Activated T-cell treated with anti-CD3 and anti-CD28 coated beads, Interleukin-2, amount 50 U/mL, for 48 hours (primary cell): ENCODE measurements around the gene USP31.
"Not testable (repeated sequence)": the region's sequence is repeated elsewhere in the genome, so short reads cannot be mapped to it uniquely, and the experiment has no call there.

ENCODE experiments used
- DNase-seq, 2 experiments: peaks; one replicate each; pipeline ENCODE4 v3.0.0-alpha.2; 2020

USP31 gene

GRCh38 chr16:23158114-23158513, 8.9 kb upstream of the USP31 start:
- DNase-seq = no peak

DNA sequence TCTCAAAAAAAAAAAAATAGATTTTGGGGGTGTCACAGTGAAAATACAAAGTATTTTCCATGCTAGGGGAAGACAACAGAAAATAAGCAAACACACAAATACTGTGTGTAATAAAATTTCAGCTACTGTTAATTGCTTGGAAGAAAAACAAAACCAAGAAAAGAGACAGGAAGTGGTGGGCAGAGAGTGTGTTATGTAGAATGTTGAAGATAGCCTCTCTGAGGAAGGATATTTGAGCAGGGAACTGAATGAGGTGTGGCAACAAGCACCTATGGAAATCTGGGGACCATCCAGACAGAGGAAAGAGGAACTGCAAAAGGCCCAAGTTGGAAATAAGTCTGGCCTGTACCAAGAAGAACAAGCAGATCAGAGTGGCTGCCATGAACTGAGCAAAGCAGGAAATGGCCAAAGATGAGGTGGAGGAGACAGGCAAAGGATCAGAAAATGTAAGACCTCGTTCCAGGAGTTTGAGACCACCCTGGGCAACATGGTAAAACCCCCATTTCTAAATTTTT, 7.8 kb upstream of the USP31 start:
- no peak for DNase-seq

DNA sequence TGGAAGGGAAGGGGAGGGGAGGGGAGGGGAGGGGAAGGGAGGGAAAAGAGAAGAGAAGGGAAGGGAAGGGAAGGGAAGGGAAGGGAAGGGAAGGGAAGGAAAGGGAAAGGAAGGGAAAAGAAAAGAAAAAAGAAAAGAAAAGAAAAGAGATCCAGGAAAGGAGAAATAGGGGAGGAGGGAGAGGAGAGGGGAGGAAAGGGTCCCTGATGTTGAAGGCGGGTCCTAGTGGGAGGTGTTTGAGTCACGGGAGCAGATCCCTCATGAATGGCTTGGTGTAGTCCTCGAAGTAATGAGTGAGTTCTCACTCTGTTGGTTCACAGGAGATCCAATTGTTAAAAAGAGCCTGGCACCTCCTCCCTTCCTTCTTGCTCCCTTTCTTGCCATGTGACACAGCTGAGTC, 6.9 kb upstream of the USP31 start:
- DNase-seq = no peak

DNA sequence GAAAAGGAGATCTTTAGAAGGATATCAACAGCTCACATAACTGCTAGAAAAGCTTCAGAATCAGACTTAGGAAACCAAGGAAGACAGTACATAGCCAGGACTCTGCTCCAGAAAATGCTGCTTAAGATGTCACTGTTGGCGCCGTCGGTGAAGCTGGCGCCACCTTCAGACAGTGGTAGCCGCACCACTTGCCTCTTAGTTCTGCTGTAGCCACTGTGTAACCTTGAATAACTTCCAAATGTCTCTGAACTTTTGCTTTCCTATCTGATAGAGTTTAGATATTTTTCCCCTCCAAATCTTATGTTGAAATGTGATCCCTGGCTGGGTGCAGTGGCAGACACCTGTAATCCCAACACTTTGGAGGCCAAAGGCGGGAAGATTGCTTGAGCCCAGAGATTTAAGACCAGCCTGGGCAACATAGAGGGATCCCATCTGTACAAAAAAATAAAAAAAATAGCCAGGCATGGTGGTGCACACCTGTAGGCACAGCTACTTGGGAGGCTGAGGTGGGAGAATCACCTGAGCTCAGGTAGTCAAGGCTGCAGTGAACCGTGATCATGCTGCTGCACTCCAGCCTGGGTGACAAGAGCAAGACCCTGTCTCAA, 6.3 kb upstream of the USP31 start:
- no peak for DNase-seq

DNA sequence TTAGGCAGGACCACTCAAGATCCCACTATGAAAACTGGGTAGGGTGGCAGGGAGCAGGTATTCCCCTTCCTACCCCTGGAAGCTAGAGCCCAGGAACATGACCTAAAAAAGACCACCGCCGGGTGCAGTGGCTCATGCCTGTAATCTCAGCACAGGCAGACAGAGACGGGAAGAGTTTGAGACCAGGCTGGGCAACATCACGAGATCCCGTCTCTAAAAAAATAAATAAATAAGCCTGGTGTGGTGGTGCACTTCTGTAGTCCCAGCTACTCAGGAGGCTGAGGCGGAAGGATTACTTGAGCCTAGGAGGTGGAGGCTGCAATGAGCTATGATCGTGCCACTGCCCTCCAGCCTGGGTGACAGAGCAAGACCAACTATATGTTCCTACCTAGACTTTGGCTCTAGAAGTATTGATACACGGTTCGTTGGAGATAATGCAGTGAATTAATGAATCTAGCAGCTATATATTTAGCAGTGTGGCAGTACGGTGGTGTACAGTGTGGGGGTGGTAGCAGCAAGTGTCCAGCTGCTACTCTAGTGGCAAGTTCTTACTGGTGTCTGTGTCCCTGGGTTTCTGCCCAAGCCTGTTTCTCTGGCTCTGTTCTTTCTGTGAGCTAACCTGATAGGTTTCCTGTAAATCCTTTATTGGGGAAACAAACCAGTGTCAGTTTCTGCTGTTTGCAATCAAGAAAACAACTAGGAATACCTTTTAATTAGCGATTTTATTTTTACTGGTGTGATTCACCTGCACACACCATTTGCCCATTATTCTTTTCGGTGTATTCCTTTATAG, 3.3 kb upstream of the USP31 start:
- DNase-seq = no peak

- DNase-seq = no peak
These were observed 727 bp upstream of the USP31 start for GRCh38 chr16:23149993-23150364.

GRCh38 chr16:23148513-23149266, 562 bp downstream of the USP31 start:
- DNase-seq = peak; percentile 62 to 67

DNA sequence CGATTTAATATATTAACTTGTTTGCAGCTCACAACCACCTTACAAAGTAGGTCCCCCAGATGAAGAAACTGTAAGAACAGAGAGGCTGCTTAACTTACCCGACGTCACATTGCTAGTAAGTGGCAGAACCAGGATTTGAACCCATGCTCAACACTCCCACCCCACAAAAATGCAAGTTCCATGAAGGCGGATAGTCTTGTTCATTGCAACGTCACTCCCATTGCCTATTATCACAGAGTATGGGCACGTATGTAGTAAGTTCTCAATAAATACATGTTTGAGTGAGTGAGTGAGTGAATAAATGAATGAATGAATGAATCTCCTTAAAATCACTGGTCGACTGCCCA, 1.1 kb downstream of the USP31 start:
- DNase-seq = no peak

DNA sequence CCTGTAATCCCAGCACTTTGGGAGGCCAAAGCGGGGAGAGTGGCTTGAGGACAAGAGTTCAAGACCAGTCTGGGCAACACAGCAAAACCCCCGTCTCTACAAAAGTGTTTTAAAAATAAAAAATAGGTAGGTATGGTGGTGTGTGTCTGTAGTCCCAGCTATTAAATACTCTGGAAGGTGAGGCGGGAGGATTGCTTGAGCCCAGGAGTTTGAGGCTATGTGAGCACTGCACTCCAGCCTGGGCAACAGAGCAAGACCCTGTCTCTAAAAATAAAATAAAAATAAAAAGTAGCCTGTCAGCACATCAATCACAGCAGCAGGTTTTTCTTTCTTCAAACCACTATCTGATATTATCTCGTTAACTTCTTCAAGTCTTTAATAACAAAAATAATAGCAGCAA, 1.6 kb downstream of the USP31 start:
- no peak for DNase-seq

GRCh38 chr16:23146877-23147601, 2.2 kb downstream of the USP31 start:
- DNase-seq = no peak

- DNase-seq = no peak
These were observed 3.6 kb downstream of the USP31 start for GRCh38 chr16:23145608-23146007.

DNA sequence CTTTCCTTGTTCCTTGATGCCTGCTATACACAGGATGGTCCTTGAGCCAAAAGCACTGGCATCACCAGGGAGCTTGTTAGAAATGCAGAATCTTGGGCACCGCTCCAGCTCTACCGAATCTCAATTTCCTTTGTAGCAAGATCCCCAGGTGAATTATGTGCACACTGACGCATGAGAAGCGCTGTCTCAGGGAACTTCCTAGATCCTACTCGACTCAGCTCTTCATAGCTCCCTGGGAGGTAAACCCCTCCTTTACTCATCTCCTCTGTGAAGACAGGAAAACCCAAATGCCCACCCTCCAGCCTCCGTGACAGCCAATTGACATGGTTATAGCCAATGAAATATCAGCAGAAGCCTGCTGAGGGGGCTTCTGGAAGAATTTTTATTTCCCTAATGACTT, 4.1 kb downstream of the USP31 start:
- no peak for DNase-seq

DNA sequence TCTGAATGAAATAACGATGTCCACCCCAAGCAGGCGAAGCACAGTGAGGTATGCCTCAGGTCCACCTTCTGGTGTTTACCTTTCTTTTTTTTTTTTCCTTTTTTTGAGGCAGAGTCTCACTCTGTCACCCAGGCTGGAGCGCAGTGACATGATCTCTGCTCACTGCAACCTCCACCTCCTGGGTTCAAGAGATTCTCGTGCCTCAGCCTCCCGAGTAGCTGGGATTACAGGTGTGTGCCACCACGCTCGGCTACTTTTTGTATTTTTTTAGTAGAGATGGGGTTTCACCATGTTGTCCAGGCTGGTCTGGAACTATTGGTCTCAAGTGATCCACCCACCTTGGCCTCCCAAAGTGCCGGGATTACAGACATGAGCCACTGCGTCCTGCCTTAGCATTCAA, 4.9 kb downstream of the USP31 start:
- DNase-seq = not testable (repeated sequence)

GRCh38 chr16:23143391-23143790, 5.9 kb downstream of the USP31 start:
- DNase-seq = no peak

DNA sequence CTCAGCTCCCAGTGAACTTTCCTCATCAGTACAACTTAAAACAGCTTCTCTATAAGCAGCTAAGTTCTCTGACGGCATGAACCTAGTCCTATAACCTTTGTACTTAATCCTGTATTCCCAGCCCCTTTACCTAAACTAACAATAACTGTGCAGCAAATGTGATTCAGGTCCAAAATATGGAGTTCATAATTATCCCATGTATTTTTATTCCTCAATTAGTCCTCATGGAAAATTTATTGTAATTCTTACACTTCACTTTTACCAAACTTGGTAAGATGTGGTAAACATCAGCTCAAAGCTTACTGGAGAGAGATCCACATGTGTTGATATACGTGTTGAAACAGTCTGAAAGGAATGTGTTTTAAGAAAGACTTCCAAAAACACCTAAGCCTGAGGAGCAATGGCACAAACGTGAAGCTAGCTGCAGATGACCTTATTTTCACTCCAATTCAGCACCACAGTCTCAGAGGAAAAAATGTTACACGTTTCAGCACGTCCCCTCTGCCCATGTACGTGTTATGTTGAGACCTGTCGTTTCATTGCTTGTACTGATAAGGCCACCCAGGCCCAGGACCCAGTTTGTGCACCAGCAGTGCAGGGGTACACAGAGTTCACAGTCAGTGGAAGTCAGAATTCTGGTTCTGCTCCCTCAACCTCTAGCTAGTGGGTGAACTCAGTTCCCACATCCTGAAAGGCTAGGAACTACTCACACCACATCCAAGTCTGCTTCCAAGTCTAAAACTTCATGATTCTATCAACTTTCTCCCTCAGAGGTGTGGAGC, 7.1 kb downstream of the USP31 start:
- DNase-seq = no peak

GRCh38 chr16:23141500-23141899, 7.8 kb downstream of the USP31 start:
- DNase-seq = no peak

GRCh38 chr16:23141033-23141432, 8.2 kb downstream of the USP31 start:
- DNase-seq = no peak

GRCh38 chr16:23140107-23140506, 9.1 kb downstream of the USP31 start:
- no peak for DNase-seq

- no peak for DNase-seq
These were observed 11.4 kb downstream of the USP31 start for GRCh38 chr16:23137818-23138217.

DNA sequence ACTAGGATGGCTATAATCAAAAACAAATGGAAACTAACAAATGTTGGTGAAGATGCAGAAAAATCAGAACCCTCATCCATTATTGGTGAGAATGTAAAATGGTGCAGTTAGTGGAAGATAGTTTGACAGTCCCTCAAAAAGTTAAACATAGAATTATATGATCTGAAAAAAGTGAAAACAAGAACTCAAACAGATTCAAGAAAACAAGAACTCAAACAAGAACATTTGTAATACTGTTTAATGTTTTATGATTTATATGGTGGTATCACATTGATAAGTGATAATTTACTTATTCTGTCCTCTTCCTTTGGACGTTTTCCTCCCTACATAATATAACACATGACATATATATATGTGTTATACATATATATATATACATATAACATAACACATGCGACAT, 12.0 kb downstream of the USP31 start:
- no peak for DNase-seq

- no peak for DNase-seq
These were observed 15.0 kb downstream of the USP31 start for GRCh38 chr16:23134274-23134673.

- DNase-seq = no peak
These were observed 16.3 kb downstream of the USP31 start for GRCh38 chr16:23132775-23133463.
